Dendritic cell treated with granulocyte-macrophage colony-stimulating factor and Interleukin-4, amounts not matched to agents 40 ng/mL and 50 ng/mL, for 4 days (primary cell): ENCODE results near the gene HID1.

ENCODE experiments used
- H3K27ac Mint-ChIP-seq: one replicate; pipeline ENCODE4 v1.8.0; 2022; ENCODE audit warnings: mild to moderate bottlenecking, mixed read lengths
- H3K27me3 Mint-ChIP-seq: one replicate; pipeline ENCODE4 v1.8.0; 2022; ENCODE audit warnings: mild to moderate bottlenecking, mixed read lengths
- H3K36me3 Mint-ChIP-seq: one replicate; pipeline ENCODE4 v1.8.0; 2022; ENCODE audit warnings: low read depth, mixed read lengths
- H3K4me1 Mint-ChIP-seq: one replicate; pipeline ENCODE4 v1.8.0; 2022; ENCODE audit warnings: low read depth, mixed read lengths
- H3K4me3 Mint-ChIP-seq: one replicate; pipeline ENCODE4 v1.8.0; 2022; ENCODE audit warnings: mild to moderate bottlenecking, moderate library complexity, mixed read lengths
- H3K9me3 Mint-ChIP-seq: one replicate; pipeline ENCODE4 v1.8.0; 2022; ENCODE audit warnings: mixed read lengths
- intact Hi-C: fragments of 100-400 bp; cut with micrococcal nuclease; formaldehyde crosslinking; loops from one replicate; pipeline ENCODE4 v1.15.0; 2022

HID1 gene

DNA sequence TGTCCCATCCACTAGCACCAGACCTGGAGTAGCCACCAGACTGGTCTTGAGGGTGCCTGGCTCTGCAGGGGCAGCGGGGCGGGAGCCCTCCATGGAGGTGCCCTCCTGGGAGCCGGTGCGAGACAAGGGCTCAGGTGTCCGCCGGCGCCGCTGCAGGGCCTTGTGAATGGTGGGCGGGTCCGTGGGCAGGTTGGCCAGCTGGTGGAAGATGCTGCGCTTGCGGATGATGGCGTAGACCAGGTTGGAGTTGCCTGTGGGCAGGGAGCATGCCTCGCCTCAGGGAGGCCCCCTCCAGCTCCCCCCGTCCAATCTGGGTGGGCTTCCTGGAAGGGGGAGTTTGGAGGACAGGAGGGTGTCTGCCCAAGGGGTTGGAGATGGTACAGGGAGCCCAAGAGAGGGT lies 18.4 kb downstream of the HID1 start:
- H3K4me1 Mint-ChIP-seq, result peaks cover 8% of the 10 kb centered on the region
- peaks cover 56% of the 10 kb centered on the region for H3K27me3 Mint-ChIP-seq
- intact Hi-C loops, result no loop called here
- H3K36me3 Mint-ChIP-seq, result no peaks in the 10 kb centered on the region
- peaks cover 8% of the 10 kb centered on the region for H3K9me3 Mint-ChIP-seq
- H3K4me3 Mint-ChIP-seq, result no peak overlapping the region
- no peak overlapping the region for H3K27ac Mint-ChIP-seq

DNA sequence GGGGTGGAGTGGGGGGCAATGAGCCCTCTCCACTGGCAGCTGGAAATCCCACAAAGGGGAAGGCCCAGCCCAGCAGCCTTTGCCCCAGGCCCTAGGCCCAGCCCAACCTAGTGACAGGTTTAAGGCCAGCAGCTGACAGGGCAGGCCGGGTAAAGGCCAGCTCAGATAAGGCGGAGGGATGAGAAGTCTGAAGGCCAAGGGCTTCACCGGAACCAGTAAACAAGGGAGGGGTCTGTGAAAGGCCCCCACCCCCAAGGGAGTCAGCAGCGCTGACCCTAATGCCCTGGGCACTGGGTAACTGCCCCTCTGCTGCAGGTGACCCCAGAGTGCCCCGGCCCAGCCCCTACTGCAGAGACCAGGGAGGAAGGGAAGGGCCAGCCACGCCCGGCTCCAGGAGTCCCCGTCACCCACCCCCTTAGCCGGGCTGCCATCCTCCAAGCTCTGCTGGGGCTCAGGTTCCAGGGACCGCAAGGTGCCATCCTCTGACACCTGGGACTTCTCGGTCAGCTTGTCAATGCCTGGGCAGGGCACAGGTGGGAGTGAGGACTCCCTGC lies 19.3 kb downstream of the HID1 start:
- H3K36me3 Mint-ChIP-seq, result no peaks in the 10 kb centered on the region
- peaks cover 55% of the 10 kb centered on the region for H3K27me3 Mint-ChIP-seq
- H3K4me3 Mint-ChIP-seq, result no peak overlapping the region
- no peak overlapping the region for H3K27ac Mint-ChIP-seq
- intact Hi-C loops, result no loop called here
- H3K4me1 Mint-ChIP-seq, result peaks cover 8% of the 10 kb centered on the region
- H3K9me3 Mint-ChIP-seq, result peaks cover 8% of the 10 kb centered on the region

DNA sequence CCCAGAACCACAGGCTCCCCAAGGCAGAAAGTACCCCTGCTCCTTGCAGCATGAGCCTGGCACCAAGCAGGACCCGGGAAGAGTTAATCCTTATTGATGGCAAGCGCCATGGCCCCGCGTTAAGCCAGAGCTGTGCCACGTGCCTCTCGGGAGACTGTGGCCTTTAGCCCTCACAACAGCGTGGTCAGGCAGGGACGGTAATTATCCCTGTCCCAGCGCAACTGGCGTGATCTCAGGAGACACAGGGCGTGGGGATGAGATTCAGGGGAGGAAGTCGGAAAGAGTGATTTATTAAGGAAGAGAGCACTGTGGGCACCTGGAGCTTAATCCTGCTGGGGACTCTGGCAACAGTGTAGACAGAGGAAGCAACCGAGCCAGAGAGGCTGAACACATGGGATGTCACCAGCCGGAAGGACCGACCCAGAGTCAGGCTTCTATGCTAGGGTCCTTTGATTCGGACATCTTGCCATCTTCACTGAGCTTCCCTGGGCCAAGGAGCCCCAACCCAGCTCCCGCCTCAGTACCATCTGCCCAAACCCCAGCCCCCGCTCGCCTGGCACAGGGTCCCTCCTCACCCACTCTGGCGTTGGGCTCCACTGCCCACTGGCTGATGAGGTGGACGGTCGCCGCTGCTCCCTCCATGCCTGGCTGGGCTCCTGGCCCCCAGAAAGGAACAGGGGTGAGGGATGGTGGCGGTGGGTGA lies 20.0 kb downstream of the HID1 start:
- H3K9me3 Mint-ChIP-seq, result peaks cover 8% of the 10 kb centered on the region
- H3K36me3 Mint-ChIP-seq, result no peaks in the 10 kb centered on the region
- no peak overlapping the region for H3K4me3 Mint-ChIP-seq
- peaks cover 55% of the 10 kb centered on the region for H3K27me3 Mint-ChIP-seq
- no peak overlapping the region for H3K27ac Mint-ChIP-seq
- peaks cover 8% of the 10 kb centered on the region for H3K4me1 Mint-ChIP-seq
- intact Hi-C loops, result no loop called here

DNA sequence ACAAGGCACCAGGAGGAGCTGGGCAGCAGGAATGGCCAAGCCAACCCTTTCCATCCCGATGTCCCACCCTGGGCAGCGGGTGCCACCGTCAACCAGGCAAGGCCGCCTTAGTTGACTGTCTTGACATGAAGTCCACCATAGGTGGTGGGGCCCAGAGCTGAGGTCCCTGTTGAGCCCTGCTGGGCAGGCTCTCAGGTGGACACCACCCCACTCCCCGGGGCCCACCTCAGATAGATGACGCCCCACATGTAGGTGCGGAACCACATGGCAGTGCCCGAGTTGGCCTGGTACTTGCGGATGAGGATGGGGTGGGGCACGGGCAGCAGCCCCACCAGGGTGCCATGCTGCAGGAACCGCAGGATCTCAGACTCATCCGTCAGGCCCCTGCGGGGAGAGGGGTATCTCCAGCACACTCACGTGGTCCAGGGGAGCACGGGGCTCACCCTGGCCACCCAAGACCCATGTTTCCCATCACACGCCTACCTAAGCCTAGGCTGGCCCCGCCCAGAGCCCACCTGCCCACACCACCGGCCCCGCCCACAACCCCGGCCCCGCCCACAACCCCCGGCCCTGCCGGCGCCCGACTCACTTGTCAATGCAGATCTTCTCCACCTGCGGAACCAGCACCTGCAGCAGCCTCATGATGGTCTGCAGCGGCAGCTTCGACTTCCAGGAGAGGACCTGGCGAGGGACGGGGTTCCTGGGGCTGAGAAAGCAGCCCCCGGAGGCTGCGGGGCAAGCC lies 20.7 kb downstream of the HID1 start:
- Mint-ChIP-seq H3K36me3 (no peaks in the 10 kb centered on the region), H3K27me3 (peaks cover 56% of the 10 kb centered on the region), H3K9me3 (peaks cover 7% of the 10 kb centered on the region), H3K4me3 (no peak overlapping the region), H3K27ac (no peak overlapping the region), H3K4me1 (peaks cover 8% of the 10 kb centered on the region)
- intact Hi-C loops, result no loop called here

DNA sequence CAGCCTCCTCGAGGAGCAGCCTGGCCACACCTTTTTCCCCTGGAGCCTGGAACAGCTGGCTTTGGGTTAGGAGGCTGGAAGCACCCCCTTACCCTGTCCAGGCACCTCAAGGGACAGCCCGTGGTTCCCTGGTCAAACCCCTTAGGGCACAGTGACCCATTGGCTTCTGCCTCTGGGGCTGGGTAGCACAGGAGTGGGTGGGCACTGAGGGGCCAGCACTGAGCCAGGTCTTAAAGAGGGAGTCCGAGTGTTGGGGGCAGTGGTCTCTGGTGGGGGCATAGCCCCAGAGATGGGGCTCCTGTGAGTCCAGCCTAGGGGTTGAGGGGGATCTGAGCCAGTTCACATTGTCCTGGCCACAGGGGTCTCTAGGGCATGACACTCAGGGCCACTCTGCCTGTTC lies 21.5 kb downstream of the HID1 start:
- H3K36me3 Mint-ChIP-seq, result no peaks in the 10 kb centered on the region
- H3K9me3 Mint-ChIP-seq, result no peaks in the 10 kb centered on the region
- H3K27ac Mint-ChIP-seq, result no peak overlapping the region
- H3K4me3 Mint-ChIP-seq, result no peak overlapping the region
- peaks cover 8% of the 10 kb centered on the region for H3K4me1 Mint-ChIP-seq
- intact Hi-C loops, result no loop called here
- H3K27me3 Mint-ChIP-seq, result peaks cover 54% of the 10 kb centered on the region

DNA sequence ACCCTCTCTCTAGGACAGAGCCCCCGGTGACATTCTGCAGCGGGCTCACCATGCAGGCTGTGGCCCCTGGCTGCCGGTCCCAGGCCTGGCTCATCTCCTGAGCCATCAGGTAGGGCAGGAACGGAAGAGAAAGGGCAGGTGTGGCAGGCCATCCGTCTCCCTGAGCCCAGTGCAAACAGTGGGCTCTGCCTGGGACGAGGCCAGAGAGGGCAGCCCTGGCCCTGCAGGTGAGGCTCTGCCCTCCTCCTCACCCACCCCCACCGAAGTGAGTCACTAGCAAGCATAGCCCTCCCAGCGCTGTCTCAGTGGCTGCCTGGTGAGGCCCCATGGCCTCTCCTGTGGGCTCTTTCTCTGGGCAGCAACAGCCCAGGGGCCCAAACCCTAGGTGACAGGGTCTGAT lies 22.4 kb downstream of the HID1 start:
- no peak overlapping the region for H3K4me3 Mint-ChIP-seq
- no peak overlapping the region for H3K27ac Mint-ChIP-seq
- H3K9me3 Mint-ChIP-seq, result no peaks in the 10 kb centered on the region
- no peaks in the 10 kb centered on the region for H3K36me3 Mint-ChIP-seq
- intact Hi-C loops, result no loop called here
- H3K27me3 Mint-ChIP-seq, result peaks cover 57% of the 10 kb centered on the region
- H3K4me1 Mint-ChIP-seq, result peaks cover 8% of the 10 kb centered on the region

DNA sequence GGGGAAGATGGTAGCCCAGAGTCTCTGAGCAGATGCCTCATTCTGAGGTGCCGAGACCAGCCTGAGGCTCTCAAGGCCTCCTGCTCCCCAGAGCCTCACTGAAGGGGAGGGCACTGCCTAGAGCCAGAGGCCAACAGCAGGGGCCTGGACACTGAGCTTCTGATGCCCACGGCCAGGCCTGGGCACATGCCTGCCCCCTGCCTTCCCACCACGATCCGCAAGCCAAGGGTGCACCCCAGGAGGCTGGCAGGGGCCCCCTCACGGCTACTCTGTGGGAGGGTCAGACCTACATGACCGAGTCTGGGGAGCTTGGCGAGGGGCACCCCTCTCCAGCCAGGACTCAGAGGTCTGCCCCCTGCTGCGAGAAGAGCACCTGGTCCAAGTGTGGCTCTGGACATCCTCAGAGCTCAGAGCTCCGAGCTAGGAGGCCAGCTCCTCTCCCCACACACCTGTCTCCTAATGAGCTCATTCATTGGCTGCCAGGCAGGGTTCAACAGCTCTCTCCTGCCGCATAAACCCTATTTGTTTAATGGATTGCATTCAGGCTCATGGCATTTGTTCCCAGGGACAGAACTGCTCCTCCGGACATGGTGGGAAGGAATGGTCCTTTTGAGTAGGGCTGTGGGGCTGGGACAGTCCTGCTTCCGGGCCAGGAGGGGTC lies 23.0 kb downstream of the HID1 start:
- H3K4me3 Mint-ChIP-seq, result no peak overlapping the region
- intact Hi-C loops, result no loop called here
- H3K27me3 Mint-ChIP-seq, result peaks cover 57% of the 10 kb centered on the region
- peaks cover 4% of the 10 kb centered on the region for H3K4me1 Mint-ChIP-seq
- H3K27ac Mint-ChIP-seq, result no peak overlapping the region
- H3K36me3 Mint-ChIP-seq, result no peaks in the 10 kb centered on the region
- no peaks in the 10 kb centered on the region for H3K9me3 Mint-ChIP-seq

DNA sequence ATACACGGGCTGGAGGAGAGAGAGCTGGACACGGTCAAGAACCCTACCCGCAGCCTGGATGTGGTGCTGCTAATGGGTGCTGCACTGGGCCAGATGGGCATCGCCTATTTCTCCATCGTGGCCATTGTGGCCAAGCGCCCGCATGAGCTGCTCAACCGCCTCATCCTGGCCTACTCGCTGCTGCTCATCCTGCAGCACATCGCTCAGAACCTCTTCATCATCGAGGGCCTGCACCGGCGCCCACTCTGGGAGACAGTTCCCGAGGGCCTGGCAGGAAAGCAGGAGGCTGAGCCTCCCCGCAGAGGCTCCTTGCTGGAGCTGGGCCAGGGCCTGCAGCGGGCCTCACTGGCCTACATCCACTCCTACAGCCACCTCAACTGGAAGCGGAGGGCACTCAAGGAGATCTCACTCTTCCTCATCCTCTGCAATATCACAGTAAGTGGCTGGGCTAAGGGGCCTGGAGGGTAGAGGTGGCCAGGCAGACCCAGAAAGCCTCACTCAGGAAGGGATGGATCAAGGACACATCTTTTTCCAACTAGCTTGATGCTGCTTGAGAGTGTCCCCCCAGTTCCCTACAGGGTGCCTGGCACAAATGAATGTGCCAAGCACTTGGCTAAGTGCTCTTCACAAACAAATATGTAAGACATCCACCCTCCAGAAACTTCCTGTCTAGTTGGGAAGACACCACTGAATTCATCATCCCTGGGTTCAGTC lies 25.4 kb downstream of the HID1 start:
- H3K4me1 Mint-ChIP-seq, result no peaks in the 10 kb centered on the region
- H3K36me3 Mint-ChIP-seq, result no peaks in the 10 kb centered on the region
- intact Hi-C loops, result no loop called here
- H3K27me3 Mint-ChIP-seq, result peaks cover 66% of the 10 kb centered on the region
- no peaks in the 10 kb centered on the region for H3K9me3 Mint-ChIP-seq
- no peak overlapping the region for H3K27ac Mint-ChIP-seq
- H3K4me3 Mint-ChIP-seq, result no peak overlapping the region

DNA sequence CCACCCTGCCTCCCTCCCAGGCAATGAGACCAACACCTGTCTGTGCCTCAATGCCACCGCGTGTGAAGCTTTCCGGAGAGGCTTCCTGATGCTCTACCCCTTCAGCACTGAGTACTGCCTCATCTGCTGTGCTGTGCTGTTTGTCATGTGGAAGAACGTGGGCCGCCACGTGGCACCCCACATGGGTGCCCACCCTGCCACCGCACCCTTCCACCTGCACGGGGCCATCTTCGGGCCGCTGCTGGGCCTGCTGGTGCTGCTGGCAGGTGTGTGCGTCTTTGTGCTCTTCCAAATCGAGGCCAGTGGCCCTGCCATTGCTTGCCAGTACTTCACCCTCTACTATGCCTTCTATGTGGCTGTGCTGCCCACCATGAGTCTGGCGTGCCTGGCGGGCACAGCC lies 25.9 kb downstream of the HID1 start:
- Mint-ChIP-seq H3K27me3 (peaks cover 71% of the 10 kb centered on the region), H3K4me1 (no peaks in the 10 kb centered on the region), H3K9me3 (no peaks in the 10 kb centered on the region), H3K36me3 (no peaks in the 10 kb centered on the region), H3K4me3 (no peak overlapping the region), H3K27ac (no peak overlapping the region)
- intact Hi-C loops, result no loop called here

DNA sequence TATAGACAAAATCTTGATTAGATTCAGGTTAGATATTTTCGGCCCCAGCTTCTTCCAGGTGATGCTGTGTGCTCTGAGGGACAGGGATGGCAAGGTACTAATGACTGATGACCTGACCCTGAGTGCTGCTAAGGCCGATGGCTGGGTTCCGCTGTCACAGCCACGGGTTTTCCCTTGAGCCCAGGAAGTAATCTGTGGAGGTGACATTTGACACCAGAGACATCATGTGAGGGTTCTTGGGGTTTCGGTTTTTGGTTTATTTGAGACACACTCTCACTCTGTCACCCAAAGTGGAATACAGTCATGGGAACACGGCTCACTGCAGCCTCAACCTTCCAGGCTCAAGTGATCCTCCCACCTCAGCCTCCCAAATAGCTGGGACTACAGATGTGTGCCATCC lies 27.0 kb downstream of the HID1 start:
- no peaks in the 10 kb centered on the region for H3K36me3 Mint-ChIP-seq
- H3K4me3 Mint-ChIP-seq, result no peak overlapping the region
- H3K27me3 Mint-ChIP-seq, result peaks cover 78% of the 10 kb centered on the region
- no peak overlapping the region for H3K27ac Mint-ChIP-seq
- H3K4me1 Mint-ChIP-seq, result no peaks in the 10 kb centered on the region
- H3K9me3 Mint-ChIP-seq, result no peaks in the 10 kb centered on the region
- intact Hi-C loops, result no loop called here

DNA sequence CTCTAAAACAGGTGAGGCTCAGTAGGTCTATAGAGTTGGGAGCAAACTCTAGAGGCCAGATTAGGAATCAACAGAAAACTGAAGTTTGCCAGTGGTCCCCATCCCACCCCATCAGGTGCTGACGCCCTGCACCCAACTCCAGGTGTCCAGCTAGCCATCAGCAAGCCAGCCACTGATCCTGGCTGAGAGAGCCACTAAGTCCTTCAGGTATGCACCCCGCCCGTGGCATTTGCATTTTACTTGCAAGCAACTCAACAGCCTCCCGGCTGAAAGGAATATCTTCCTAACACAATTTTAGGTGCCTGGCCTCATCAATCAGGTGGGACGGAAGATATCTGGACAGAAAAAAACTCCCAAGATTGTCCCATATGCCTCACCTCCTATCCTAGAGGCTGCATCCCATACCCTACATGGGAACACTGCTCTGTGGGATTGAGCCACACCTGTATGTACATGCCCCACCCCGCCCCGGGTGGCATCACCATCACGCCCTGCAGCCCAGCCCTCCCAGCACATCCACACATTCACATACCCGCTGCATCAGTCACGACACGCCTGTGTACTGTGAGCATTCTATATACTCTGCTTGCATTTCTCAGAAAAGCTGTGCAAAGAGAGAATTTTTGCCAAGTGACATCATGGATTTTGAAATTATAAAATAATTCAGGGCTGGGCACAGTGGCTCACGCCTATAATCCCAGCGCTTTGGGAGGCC lies 28.6 kb downstream of the HID1 start:
- no peak overlapping the region for H3K27ac Mint-ChIP-seq

DNA sequence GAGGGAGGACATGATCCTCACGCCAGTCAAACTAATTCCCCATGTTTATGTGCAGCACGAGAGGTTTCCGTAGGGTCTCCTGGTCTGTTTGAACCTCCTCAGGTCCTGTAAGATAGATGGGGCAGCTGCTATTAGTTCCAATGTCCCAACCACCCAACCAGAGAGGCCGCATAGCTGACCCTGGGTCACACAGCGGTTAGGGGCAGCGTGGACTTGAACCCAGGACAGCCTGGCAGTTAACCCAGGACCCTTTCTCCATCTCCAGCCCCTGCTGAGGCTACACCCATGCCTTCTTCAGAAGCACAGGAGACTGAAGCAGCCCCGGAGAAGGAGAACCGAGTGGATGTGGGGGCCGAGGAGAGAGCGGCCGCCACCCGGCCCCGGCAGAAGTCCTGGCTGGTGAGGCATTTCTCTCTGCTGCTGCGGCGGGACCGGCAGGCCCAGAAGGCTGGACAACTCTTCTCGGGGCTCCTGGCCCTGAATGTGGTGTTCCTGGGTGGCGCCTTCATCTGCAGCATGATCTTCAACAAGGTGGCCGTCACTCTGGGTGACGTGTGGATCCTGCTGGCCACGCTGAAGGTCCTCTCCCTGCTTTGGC lies 31.3 kb downstream of the HID1 start:
- no peak overlapping the region for H3K27ac Mint-ChIP-seq
- H3K4me1 Mint-ChIP-seq, result peaks cover 5% of the 10 kb centered on the region
- no peaks in the 10 kb centered on the region for H3K36me3 Mint-ChIP-seq
- H3K27me3 Mint-ChIP-seq, result peaks cover 93% of the 10 kb centered on the region
- no peaks in the 10 kb centered on the region for H3K9me3 Mint-ChIP-seq
- intact Hi-C loops, result no loop called here
- no peak overlapping the region for H3K4me3 Mint-ChIP-seq

More for the DNA sequence above, 28.6 kb downstream of the HID1 start:
- Mint-ChIP-seq H3K36me3 (no peaks in the 10 kb centered on the region), H3K27me3 (peaks cover 79% of the 10 kb centered on the region), H3K9me3 (no peaks in the 10 kb centered on the region), H3K4me3 (no peak overlapping the region), H3K4me1 (peaks cover 5% of the 10 kb centered on the region)
- intact Hi-C loops, result no loop called here

DNA sequence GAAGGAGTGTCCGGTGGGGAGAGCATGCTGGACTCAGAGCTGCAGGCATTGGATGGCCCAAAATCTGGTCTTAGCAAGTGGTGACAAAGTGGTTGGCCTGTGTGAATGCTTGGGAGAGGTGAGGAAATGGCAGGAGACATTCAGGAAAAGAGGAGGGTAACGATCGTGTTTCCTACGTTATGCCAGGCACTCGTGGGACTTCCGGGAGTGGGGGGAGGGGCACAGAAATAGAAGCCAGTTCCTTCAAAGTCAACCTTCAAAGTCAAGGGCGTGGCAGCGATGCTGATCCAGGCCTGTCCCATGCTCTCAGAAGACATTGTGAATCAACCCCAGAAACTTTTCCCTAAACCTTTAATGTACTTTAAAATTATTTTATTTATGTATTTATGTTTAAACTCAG lies 33.0 kb downstream of the HID1 start:
- intact Hi-C loops, result no loop called here
- Mint-ChIP-seq H3K4me3 (no peak overlapping the region), H3K27me3 (peaks cover 95% of the 10 kb centered on the region), H3K9me3 (no peaks in the 10 kb centered on the region), H3K36me3 (no peaks in the 10 kb centered on the region), H3K27ac (no peak overlapping the region), H3K4me1 (peaks cover 5% of the 10 kb centered on the region)
